Measurements from ENCODE around the gene PPP2CA.

DNA sequence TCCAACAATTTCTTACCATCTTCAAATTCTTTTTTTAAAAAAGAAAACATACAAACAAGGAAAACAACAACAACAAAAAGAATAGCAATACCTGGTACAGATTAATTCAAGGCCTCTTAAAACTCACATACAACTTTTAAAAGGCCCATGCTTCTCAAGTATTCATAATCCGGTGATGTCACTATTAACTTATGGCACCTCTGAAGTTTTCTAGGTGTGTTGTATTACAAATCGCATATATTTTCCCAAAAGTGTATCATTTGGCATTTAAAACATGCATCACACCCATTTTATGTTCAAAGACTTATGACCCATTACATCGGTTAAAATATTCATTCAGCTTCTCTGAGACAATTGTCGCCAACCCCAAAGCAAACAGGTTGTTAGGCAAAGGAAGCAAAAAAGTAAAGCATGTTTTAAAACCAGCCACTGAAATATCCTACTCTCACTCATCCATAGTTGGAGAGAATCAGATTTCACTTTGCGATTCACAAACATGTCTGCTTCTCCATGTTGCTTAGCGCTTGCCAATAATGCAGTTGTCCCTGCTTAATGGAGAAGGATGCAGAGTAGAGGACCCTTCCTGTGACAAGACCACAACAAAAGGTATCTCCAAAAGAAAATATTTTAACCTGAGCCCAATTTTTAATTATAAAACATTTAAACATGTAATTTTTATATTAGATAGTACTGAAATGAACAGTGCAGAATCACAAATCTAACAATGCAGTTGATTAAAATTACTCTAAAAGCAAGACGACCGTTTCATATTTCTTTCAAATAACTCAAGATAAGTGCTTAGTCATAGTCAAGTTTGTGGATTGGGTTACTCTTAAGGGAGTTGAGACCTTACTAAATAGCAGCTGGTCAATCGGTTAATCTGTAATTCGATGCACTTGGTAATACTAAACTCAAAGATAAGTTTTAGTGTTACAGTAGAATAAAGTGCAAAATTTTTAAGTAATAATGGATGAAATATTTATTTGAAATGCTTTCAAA is 50.7 kb downstream of the PPP2CA start:
- no peak for TF ChIP-seq ZNF518B (CRISPR knock-in tag; IDR thresholded peaks at IDR 0.05)
- TF ChIP-seq RB1 (IDR thresholded peaks at IDR 0.05; ENCODE audit: low read depth): no peak
- TF ChIP-seq NFIC (IDR thresholded peaks at IDR 0.05): no peak
- TF ChIP-seq PHF20 (IDR thresholded peaks at IDR 0.05; ENCODE audit: partially characterized antibody): no peak
- no peak for TF ChIP-seq CREB1 (IDR thresholded peaks at IDR 0.05)
- TF ChIP-seq CREB1 (CRISPR knock-in tag; IDR thresholded peaks at IDR 0.05): no peak
- TF ChIP-seq CEBPG (CRISPR knock-in tag; IDR thresholded peaks at IDR 0.05): no peak
- TF ChIP-seq CEBPG (tag; conservative IDR thresholded peaks at IDR 0.05 in 1 of 2, IDR thresholded peaks at IDR 0.05 in 1 of 2): no peak
- TF ChIP-seq POLR2A (conservative IDR thresholded peaks at IDR 0.05): no peak
- no peak for TF ChIP-seq SMAD3 (CRISPR knock-in tag; conservative IDR thresholded peaks at IDR 0.05)
- TF ChIP-seq MAFK (IDR thresholded peaks at IDR 0.05; ENCODE audit: low read length): peak; percentile 70; the same call in 1 of the 2 replicates
- TF ChIP-seq, protein P1, sequence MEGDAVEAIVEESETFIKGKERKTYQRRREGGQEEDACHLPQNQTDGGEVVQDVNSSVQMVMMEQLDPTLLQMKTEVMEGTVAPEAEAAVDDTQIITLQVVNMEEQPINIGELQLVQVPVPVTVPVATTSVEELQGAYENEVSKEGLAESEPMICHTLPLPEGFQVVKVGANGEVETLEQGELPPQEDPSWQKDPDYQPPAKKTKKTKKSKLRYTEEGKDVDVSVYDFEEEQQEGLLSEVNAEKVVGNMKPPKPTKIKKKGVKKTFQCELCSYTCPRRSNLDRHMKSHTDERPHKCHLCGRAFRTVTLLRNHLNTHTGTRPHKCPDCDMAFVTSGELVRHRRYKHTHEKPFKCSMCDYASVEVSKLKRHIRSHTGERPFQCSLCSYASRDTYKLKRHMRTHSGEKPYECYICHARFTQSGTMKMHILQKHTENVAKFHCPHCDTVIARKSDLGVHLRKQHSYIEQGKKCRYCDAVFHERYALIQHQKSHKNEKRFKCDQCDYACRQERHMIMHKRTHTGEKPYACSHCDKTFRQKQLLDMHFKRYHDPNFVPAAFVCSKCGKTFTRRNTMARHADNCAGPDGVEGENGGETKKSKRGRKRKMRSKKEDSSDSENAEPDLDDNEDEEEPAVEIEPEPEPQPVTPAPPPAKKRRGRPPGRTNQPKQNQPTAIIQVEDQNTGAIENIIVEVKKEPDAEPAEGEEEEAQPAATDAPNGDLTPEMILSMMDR (IDR thresholded peaks at IDR 0.05 in 2 of 3, conservative IDR thresholded peaks at IDR 0.05 in 1 of 3; ENCODE audit: insufficient read depth in 2 of 3, low read depth in 1 of 3, low read length in 3 of 3): no peak

Measured in K562 (cell line).